Measurements from ENCODE around the gene ALKBH2.

- TF ChIP-seq CTCF (IDR thresholded peaks at IDR 0.05; ENCODE audit: low read depth, low read length, poor library complexity, severe bottlenecking), result no peak
- TF ChIP-seq EZH2phosphoT487 (IDR thresholded peaks at IDR 0.05; ENCODE audit: borderline replicate concordance, low read length), result no peak
Observed at GRCh38 chr12:109114644-109115043, 21.4 kb upstream of the ALKBH2 start.
